ENCODE data around the gene RBM39. TPM values are rescaled to one million over a fixed set of nuclear protein-coding genes. Genes with fewer than 3 reads are reported as not detected.

The RBM39 gene
- total and polyA plus RNA-seq, 2 of the 8 experiments (the other 6 are each of a cell fraction or from before 2014, with no cell fraction given): 78.0 to 219 TPM

DNA sequence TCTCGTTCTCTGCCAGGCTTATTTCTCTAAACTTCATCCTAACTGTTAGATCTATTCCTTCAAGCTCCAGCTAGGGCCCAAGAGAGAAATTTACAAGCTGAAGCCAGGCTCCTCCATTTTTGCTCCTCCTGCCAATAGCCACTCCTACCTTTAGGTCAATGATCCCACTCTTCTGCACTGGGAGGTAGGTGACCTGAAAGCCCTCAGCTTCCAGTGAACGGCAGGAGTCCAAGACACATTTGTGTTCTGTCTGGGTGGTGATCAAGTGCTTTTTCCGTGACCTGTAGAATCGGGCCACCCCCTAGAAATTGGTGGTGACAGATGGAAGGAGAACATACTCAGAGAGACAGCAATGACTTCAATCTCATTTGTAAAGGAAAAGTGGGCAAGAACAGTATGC, 51.8 kb downstream of the RBM39 start:
- no peaks in the 10 kb centered on the region for H4K20me1 ChIP-seq (replicated peaks in 1 of 2; ENCODE audit: control insufficient read depth in 1 of 2, insufficient read depth in 2 of 2, low read length in 2 of 2)
- H2AK5ac ChIP-seq (ENCODE audit: low read depth, low read length): no peak overlapping the region
- FAIRE-seq (no peak), DNase-seq (ENCODE audit: low read depth in 1 of 2, low spot score in 2 of 2) (no peak)
- H2BK20ac ChIP-seq (ENCODE audit: low read length): no peak overlapping the region
- no peak overlapping the region for H4K5ac ChIP-seq (ENCODE audit: insufficient read length, low read depth, low read length)
- no peak overlapping the region for H2BK5ac ChIP-seq (ENCODE audit: low read depth, low read length)
- H3K9me3 ChIP-seq (ENCODE audit: insufficient read depth in 2 of 2, low read depth in 1 of 2, low read length in 1 of 2): peaks cover 0 to 5% of the 10 kb centered on the region in 2 experiments; a peak in 1 of 4 replicates
- no peak overlapping the region for H2BK15ac ChIP-seq (ENCODE audit: low read length)
- no peaks in the 10 kb centered on the region for H3K79me2 ChIP-seq (ENCODE audit: control insufficient read depth in 1 of 2, insufficient read depth in 2 of 2, low read length in 2 of 2)
- H4K8ac ChIP-seq (ENCODE audit: extremely low read depth, insufficient read depth, low read length): no peak overlapping the region
- H3K23me2 ChIP-seq (ENCODE audit: low read depth, low read length): no peaks in the 10 kb centered on the region
- no peak overlapping the region for H3K9ac ChIP-seq (replicated peaks in 1 of 4; ENCODE audit: extremely low read depth in 1 of 4, low read depth in 3 of 4, low read length in 3 of 4)
- no peak overlapping the region for H2AFZ ChIP-seq (ENCODE audit: low read length)
- no peaks in the 10 kb centered on the region for H3K4me1 ChIP-seq (replicated peaks in 1 of 4; ENCODE audit: control insufficient read depth in 3 of 4, insufficient read depth in 4 of 4, low read length in 3 of 4)
- no peak overlapping the region for H3K23ac ChIP-seq (ENCODE audit: insufficient read length)
- H3K4me3 ChIP-seq (ENCODE audit: extremely low read depth in 1 of 4, insufficient read depth in 2 of 4, low read depth in 3 of 4, low read length in 4 of 4): no peak overlapping the region
- ChIA-PET CTCF (ENCODE audit: partially characterized antibody) (interaction anchor here (0.7 kb wide), 1 partner anchor 143 kb away, joined by 3 read pairs; no protein-coding TSS in a partner anchor), POLR2A (ENCODE audit: partially characterized antibody) (interaction anchor here (1.1 to 2.2 kb wide), 3 partner anchors 13 to 52 kb away, joined by 3 to 6 read pairs (median 3); partner anchors contain the start of gene RBM39)
- H3K36me3 ChIP-seq (ENCODE audit: control insufficient read depth in 2 of 4, insufficient read depth in 4 of 4, low read length in 3 of 4): peaks cover 0 to 22% (median 9%) of the 10 kb centered on the region in 4 experiments; a peak in 4 of 8 replicates
- H3K14ac ChIP-seq (ENCODE audit: insufficient read length): no peak overlapping the region
- H3K4me2 ChIP-seq (ENCODE audit: insufficient read depth in 1 of 2, low read depth in 2 of 2, low read length in 2 of 2): no peak overlapping the region
- WGBS, 2 experiments (ENCODE audit: extremely low coverage in 1 of 2, insufficient coverage in 1 of 2, insufficient read length in 1 of 2, insufficient replicate concordance in 2 of 2, low coverage in 1 of 2, low lambda C conversion rate in 2 of 2, missing lambda C conversion rate in 1 of 2): 92% methylated on average over 4 of the region's 4 CpGs; no CpG with 5 or more reads in 1 of the 2 experiments
- H3K56ac ChIP-seq (replicated peaks; ENCODE audit: insufficient read length, low read depth, low read length): no peak overlapping the region
- TF ChIP-seq CREB1 (IDR thresholded peaks at IDR 0.05): no peak
- no peak for TF ChIP-seq KDM1A (IDR thresholded peaks at IDR 0.05; ENCODE audit: borderline replicate concordance, low read length)
- TF ChIP-seq YY1 (IDR thresholded peaks at IDR 0.05; ENCODE audit: low read depth, low read length): no peak
- TF ChIP-seq CTCF (IDR thresholded peaks at IDR 0.05; ENCODE audit: control extremely low read depth in 1 of 3, insufficient read depth in 1 of 3, low read depth in 1 of 3, low read length in 3 of 3): no peak
- TF ChIP-seq SIX5 (IDR thresholded peaks at IDR 0.05; ENCODE audit: low read depth, low read length): no peak
- H2BK120ac ChIP-seq (replicated peaks; ENCODE audit: low read depth, low read length): no peak overlapping the region
- no peak overlapping the region for H3K27ac ChIP-seq (ENCODE audit: low read depth, low read length)
- no peak overlapping the region for H3K4ac ChIP-seq (replicated peaks; ENCODE audit: insufficient read length, low read depth, low read length)
- no peaks in the 10 kb centered on the region for H3K79me1 ChIP-seq (ENCODE audit: low read depth, low read length)
- H3K18ac ChIP-seq (ENCODE audit: extremely low read depth, low read length): no peak overlapping the region
- no peak overlapping the region for H2BK12ac ChIP-seq (ENCODE audit: low read depth, low read length)
- no peaks in the 10 kb centered on the region for H3K27me3 ChIP-seq (replicated peaks in 1 of 4; ENCODE audit: control insufficient read depth in 3 of 4, extremely low read depth in 1 of 4, insufficient read depth in 3 of 4, low read length in 3 of 4)
- no peak overlapping the region for H4K91ac ChIP-seq (replicated peaks; ENCODE audit: insufficient read length, low read length)
